GM18907 (cell line): ENCODE data around the gene SLC3A2.
A peak's percentile ranks its signal among the peaks of the same experiment; 100 is the strongest.

Source experiments
- ATAC-seq: cut with Tn5 transposase; IDR thresholded peaks from one replicate; pipeline ENCODE4 v1.9.1; 2021; ENCODE audit warnings: mild to moderate bottlenecking, moderate library complexity; ENCODE audit not compliant: unreplicated experiment

SLC3A2 gene

GRCh38 chr11:62879235-62879978 lies 1.3 kb upstream of the SLC3A2 start:
- no peak for ATAC-seq

- ATAC-seq = peak; percentile 20
These were observed 379 bp upstream of the SLC3A2 start for GRCh38 chr11:62880231-62880802.

- peak; percentile 41 for ATAC-seq
These were observed 1.1 kb downstream of the SLC3A2 start for GRCh38 chr11:62881579-62882430.

- no peak for ATAC-seq
These were observed 1.7 kb downstream of the SLC3A2 start for GRCh38 chr11:62882431-62882749.

- no peak for ATAC-seq
These were observed 2.2 kb downstream of the SLC3A2 start for GRCh38 chr11:62882788-62883501.

- no peak for ATAC-seq
These were observed 3.0 kb downstream of the SLC3A2 start for GRCh38 chr11:62883673-62884072.

GRCh38 chr11:62885137-62885750 lies 4.5 kb downstream of the SLC3A2 start:
- no peak for ATAC-seq

GRCh38 chr11:62888406-62888805 lies 7.7 kb downstream of the SLC3A2 start:
- no peak for ATAC-seq

- no peak for ATAC-seq
These were observed 8.4 kb downstream of the SLC3A2 start for GRCh38 chr11:62889126-62889483.

- no peak for ATAC-seq
These were observed 9.1 kb downstream of the SLC3A2 start for GRCh38 chr11:62889484-62890437.

- ATAC-seq = no peak
These were observed 11.6 kb downstream of the SLC3A2 start for GRCh38 chr11:62892077-62892922.

GRCh38 chr11:62895501-62895900 lies 14.8 kb downstream of the SLC3A2 start:
- no peak for ATAC-seq

- no peak for ATAC-seq
These were observed 15.4 kb downstream of the SLC3A2 start for GRCh38 chr11:62896049-62896448.

- ATAC-seq = no peak
These were observed 16.6 kb downstream of the SLC3A2 start for GRCh38 chr11:62897311-62897710.

- ATAC-seq = no peak
These were observed 17.3 kb downstream of the SLC3A2 start for GRCh38 chr11:62898027-62898426.

GRCh38 chr11:62902932-62903331 lies 22.2 kb downstream of the SLC3A2 start:
- ATAC-seq = no peak

GRCh38 chr11:62905296-62905695 lies 24.6 kb downstream of the SLC3A2 start:
- ATAC-seq = no peak

- ATAC-seq = peak; percentile 65
These were observed 25.3 kb downstream of the SLC3A2 start for GRCh38 chr11:62905927-62906531.
